Esophagus squamous epithelium (tissue), 5 donors: ENCODE results near the gene ABHD15. TPM values are rescaled to one million over a fixed set of nuclear protein-coding genes. Genes with fewer than 3 reads are reported as not detected.

ENCODE experiments used
- DNase-seq: peaks from one replicate; lab custom pipeline; 2025; lab: John Stamatoyannopoulos, UW
- H3K27ac ChIP-seq, 4 donors: fragments of 200-600 bp; sonication (generic); one replicate each; pipeline ENCODE4 v1.5.1; 2016 to 2019; ENCODE audit warnings: mild to moderate bottlenecking in 1 of 4
- H3K27me3 ChIP-seq, 4 donors: fragments of 200-600 bp; sonication (generic); 1 replicate in 3 of 4; 2 replicates in 1 of 4; pipeline versions ENCODE4 v1.5.1 to v1.6.0; 2017 to 2021; ENCODE audit warnings: antibody characterized with exemption in 1 of 4
- H3K36me3 ChIP-seq, 3 donors: fragments of 200-600 bp; sonication (generic); one replicate each; pipeline ENCODE4 v1.5.1; 2016 to 2019
- H3K4me1 ChIP-seq, 3 donors: fragments of 200-600 bp; sonication (generic); one replicate each; pipeline ENCODE4 v1.5.1; 2017 to 2019
- H3K4me3 ChIP-seq, 4 donors: fragments of 200-600 bp; sonication (generic); 1 replicate in 3 of 4; 2 replicates in 1 of 4; pipeline ENCODE4 v1.5.1; 2016 to 2019; ENCODE audit warnings: mild to moderate bottlenecking in 2 of 4, moderate library complexity in 1 of 4
- H3K9me3 ChIP-seq, 3 donors: fragments of 200-600 bp; sonication (generic); one replicate each; pipeline ENCODE4 v1.5.1; 2016 to 2019
- CTCF ChIP-seq, 6 experiments: fragments of 450-650 bp in 4 of 6; fragments of 200-600 bp in 2 of 6; sonication (generic) in 2 of 6; IDR thresholded peaks; one replicate each; pipeline ENCODE4 v1.5.1; 2016 to 2019; ENCODE audit warnings: antibody characterized with exemption in 6 of 6, mild to moderate bottlenecking in 4 of 6, moderate library complexity in 4 of 6
- POLR2A ChIP-seq, 4 donors: fragments of 450-650 bp; IDR thresholded peaks; one replicate each; pipeline ENCODE4 v1.6.1; 2017; ENCODE audit warnings: antibody characterized with exemption in 4 of 4, mild to moderate bottlenecking in 4 of 4, moderate library complexity in 3 of 4
- WGBS, 2 donors: methylation state at CpG; one replicate each; pipeline ENCODE4 v1.1.5; 2018; 5-methylcytosine and 5-hydroxymethylcytosine counted together
- intact Hi-C: fragments of 100-400 bp; cut with DNase I; formaldehyde crosslinking; loops from one replicate; pipeline ENCODE4 v1.15.0; 2022
- total RNA-seq, 4 donors: library from RNA; depleted of rRNA; stranded (reverse); fragments of >200 nt; gene quantifications; one replicate each; pipeline ENCODE4 v1.1.0, GENCODE V29; 2016
- donor health status: DM: yes; HTN: yes; CAD: no.

The ABHD15 gene
- total RNA-seq, 4 donors from 2014 or later, result 4.3 to 7.2 (median 5.4) TPM

DNA sequence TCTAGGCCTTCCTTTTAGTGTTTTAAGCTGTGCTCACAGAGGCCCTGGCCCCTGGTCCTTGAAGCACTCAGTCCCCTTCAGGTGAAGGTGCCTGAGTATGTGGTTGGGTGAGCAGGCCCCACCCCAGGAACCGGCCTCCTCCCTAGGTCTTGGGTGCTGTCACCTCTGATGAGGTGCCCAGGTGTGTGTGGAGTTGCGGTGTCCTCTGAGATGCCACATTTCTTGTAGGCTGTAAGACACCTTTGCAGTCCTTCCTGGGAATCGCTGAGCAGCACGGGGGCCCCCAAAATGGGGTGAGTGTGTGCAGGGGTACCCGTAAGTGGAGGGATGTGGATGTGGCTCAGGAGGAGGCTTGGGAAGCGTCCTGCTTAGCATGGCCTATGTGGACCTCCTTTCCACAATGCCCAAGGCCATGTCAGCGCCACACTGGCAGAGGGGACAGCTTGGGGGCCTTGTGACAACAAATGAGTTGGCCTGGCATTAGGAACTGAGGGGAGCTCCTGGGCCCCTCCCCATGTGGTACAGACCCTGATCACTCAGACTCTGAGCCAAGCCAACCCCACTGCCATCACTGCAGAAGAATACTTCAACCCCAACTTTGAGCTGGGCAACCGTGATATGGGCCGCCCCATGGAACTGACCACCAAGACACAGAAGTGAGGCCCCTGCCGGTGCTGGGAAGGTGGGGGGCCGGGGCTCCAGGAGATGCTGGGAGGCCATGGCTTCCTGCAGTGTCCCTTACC, 44.7 kb upstream of the ABHD15 start:
- Histone ChIP-seq H3K9me3 (no peaks in the 10 kb centered on the region), H3K4me3 (no peak overlapping the region), H3K4me1 (peaks cover 30 to 39% (median 37%) of the 10 kb centered on the region in 3 donors), H3K27me3 (peaks cover 0 to 14% (median 0%) of the 10 kb centered on the region in 4 donors), H3K27ac (no peak overlapping the region), H3K36me3 (peaks cover 0 to 4% (median 0%) of the 10 kb centered on the region in 3 donors)
- TF ChIP-seq POLR2A (IDR thresholded peaks at IDR 0.05), result no peak
- TF ChIP-seq CTCF (IDR thresholded peaks at IDR 0.05), result no peak
- no peak for DNase-seq
- intact Hi-C loops, result loop anchor here (10.0 kb wide), 1 partner anchor 163 kb away; no protein-coding TSS in a partner anchor
- 95 to 100% methylated on average over 4 to 7 of the region's 11 CpGs for WGBS, 2 donors

DNA sequence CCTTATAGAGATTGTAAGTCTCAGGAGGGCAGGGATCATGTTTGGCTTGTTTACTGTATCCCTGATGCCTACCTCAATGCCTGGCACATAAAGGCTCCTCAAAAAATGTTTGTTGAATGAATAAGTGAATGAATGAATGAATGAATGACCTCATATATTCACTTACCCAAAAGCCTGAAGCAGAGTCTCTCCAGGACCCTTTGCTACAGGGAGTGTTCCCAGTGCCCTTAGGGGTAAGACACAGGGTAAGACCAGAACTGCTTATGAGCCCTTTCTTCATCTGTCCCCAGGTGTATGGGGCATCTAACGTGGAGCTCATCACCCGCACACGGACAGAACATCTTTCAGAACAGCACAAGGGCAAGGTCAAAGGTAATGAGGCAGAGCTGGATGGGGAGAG, 43.6 kb upstream of the ABHD15 start:
- peaks cover 0 to 5% (median 0%) of the 10 kb centered on the region in 4 donors for H3K27me3 ChIP-seq
- 80 to 93% methylated on average over 2 to 3 of the region's 3 CpGs for WGBS, 2 donors
- intact Hi-C loops, result loop anchor here (10.0 kb wide), 1 partner anchor 164 kb away; no protein-coding TSS in a partner anchor
- no peak overlapping the region for H3K4me3 ChIP-seq
- H3K27ac ChIP-seq, result no peak overlapping the region
- TF ChIP-seq CTCF (IDR thresholded peaks at IDR 0.05), result no peak
- no peak for TF ChIP-seq POLR2A (IDR thresholded peaks at IDR 0.05)
- no peak for DNase-seq
- H3K36me3 ChIP-seq, result peaks cover 0 to 4% (median 0%) of the 10 kb centered on the region in 3 donors
- peaks cover 20 to 28% (median 26%) of the 10 kb centered on the region in 3 donors for H3K4me1 ChIP-seq
- H3K9me3 ChIP-seq, result no peaks in the 10 kb centered on the region

GRCh38 chr17:29608986-29609385, 42.1 kb upstream of the ABHD15 start:
- H3K36me3 ChIP-seq, result peaks cover 0 to 4% (median 0%) of the 10 kb centered on the region in 3 donors
- no peaks in the 10 kb centered on the region for H3K27me3 ChIP-seq
- DNase-seq, result no peak
- no peak overlapping the region for H3K4me3 ChIP-seq
- H3K4me1 ChIP-seq, result peaks cover 6 to 14% (median 12%) of the 10 kb centered on the region in 3 donors
- TF ChIP-seq CTCF (IDR thresholded peaks at IDR 0.05) (no peak), POLR2A (IDR thresholded peaks at IDR 0.05) (no peak)
- no CpG with 5 or more reads among the region's 15 CpGs for WGBS, 2 donors
- intact Hi-C loops, result no loop called here
- no peak overlapping the region for H3K27ac ChIP-seq
- H3K9me3 ChIP-seq, result no peaks in the 10 kb centered on the region

DNA sequence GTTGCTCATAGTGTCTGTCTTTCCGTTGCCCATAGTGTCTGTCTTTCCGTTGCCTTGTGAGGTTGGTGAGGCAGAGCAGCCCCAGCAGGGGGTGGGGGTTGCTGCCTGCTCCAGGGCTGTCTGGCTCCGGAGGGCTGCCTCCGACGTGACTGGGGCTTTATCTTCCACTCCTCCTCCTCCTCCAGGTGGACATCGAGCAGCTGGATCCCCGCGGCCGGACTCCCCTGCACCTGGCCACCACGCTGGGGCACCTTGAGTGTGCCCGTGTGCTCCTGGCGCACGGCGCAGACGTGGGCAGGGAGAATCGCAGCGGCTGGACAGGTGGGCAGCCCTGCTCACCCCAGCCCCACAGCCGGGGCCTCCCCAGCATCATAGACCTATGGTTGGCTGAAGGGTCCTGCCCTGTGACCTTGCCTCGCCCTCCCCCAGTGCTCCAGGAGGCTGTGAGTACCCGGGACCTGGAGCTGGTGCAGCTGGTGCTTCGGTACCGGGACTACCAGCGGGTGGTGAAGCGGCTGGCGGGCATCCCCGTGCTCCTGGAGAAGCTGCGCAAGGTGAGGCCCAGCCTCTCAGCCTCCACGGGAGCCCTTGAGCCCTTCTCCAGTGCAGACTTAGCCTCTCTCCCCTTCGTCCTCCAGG, 40.8 kb upstream of the ABHD15 start:
- Histone ChIP-seq H3K4me3 (no peak overlapping the region), H3K27me3 (no peaks in the 10 kb centered on the region), H3K4me1 (peaks cover 0 to under 1% (median 0%) of the 10 kb centered on the region in 3 donors), H3K27ac (no peak overlapping the region), H3K36me3 (peaks cover 0 to 4% (median 0%) of the 10 kb centered on the region in 3 donors), H3K9me3 (no peaks in the 10 kb centered on the region)
- TF ChIP-seq CTCF (IDR thresholded peaks at IDR 0.05) (no peak), POLR2A (IDR thresholded peaks at IDR 0.05) (no peak)
- intact Hi-C loops, result no loop called here
- WGBS, 2 donors, result 88 to 90% methylated on average over 2 of the region's 29 CpGs
- DNase-seq, result no peak

DNA sequence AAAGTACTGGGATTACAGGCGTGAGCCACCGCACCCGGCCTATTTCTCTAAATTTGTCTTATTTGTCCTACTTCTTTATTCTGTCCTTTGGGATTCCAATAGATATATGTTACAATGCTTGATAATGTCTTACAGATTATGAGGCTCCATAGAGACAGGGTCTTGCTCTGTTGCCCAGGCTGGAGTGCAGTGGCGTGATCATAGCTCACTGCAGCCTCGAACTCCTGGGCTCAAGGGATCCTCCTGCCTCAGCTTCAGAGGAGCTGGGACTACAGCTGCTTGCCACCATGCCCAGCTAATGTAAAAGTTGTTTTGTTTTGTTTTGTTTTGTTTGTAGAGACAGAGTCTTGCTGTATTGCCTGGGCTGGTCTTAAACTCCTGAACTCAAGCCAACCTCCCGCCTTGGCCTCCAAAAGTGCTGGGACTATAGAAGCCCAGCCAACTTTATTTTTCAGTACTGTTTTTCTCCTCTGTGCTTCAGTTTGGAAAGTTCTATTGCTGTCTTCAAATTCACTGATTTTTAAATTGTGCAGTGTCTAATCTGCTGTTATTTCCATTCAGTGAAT, 36.4 kb upstream of the ABHD15 start:
- intact Hi-C loops, result no loop called here
- H3K27me3 ChIP-seq, result no peaks in the 10 kb centered on the region
- no peaks in the 10 kb centered on the region for H3K9me3 ChIP-seq
- H3K27ac ChIP-seq, result no peak overlapping the region
- DNase-seq, result no peak
- H3K36me3 ChIP-seq, result no peaks in the 10 kb centered on the region
- TF ChIP-seq POLR2A (IDR thresholded peaks at IDR 0.05) (no peak), CTCF (IDR thresholded peaks at IDR 0.05) (no peak)
- no peaks in the 10 kb centered on the region for H3K4me1 ChIP-seq
- 87 to 90% methylated on average over 6 of the region's 6 CpGs for WGBS, 2 donors
- no peak overlapping the region for H3K4me3 ChIP-seq
